ENCODE results near the gene PLEKHH1. TPM values are rescaled to one million over a fixed set of nuclear protein-coding genes. Genes with fewer than 3 reads are reported as not detected.

The PLEKHH1 gene
- total RNA-seq, 6 experiments from 2014 or later: 1.9 to 4.1 (median 3.0) TPM

DNA sequence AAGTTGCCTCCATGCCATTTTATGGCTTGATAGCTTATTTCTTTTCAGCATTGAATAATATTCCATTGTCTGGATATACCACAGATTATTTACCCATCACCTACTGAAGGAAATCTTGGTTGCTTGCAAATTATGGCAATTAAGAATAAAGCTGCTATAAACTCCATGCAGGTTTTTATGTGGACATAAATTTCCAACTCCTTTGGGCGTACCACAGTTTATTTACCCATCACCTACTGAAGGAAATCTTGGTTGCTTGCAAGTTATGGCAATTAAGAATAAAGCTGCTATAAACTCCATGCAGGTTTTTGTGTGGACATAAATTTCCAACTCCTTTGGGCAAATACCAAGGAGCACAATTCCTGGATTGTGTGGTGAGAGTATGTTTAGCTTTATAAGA is 12.6 kb upstream of the PLEKHH1 start:
- Histone ChIP-seq H3K4me1 (peaks cover 0 to 3% (median 0%) of the 10 kb centered on the region in 4 donors), H3K9me3 (no peaks in the 10 kb centered on the region), H3K4me3 (no peak overlapping the region), H3K27ac (no peak overlapping the region), H3K27me3 (no peaks in the 10 kb centered on the region), H3K36me3 (no peaks in the 10 kb centered on the region)
- intact Hi-C loops (cut with DNase I): no loop called here
- 73% methylated on average over 1 of the region's 1 CpG for WGBS (ENCODE audit: insufficient coverage, low coverage, low lambda C conversion rate, missing lambda C conversion rate)
- ATAC-seq (no peak), DNase-seq (no peak)
- TF ChIP-seq, protein P1, sequence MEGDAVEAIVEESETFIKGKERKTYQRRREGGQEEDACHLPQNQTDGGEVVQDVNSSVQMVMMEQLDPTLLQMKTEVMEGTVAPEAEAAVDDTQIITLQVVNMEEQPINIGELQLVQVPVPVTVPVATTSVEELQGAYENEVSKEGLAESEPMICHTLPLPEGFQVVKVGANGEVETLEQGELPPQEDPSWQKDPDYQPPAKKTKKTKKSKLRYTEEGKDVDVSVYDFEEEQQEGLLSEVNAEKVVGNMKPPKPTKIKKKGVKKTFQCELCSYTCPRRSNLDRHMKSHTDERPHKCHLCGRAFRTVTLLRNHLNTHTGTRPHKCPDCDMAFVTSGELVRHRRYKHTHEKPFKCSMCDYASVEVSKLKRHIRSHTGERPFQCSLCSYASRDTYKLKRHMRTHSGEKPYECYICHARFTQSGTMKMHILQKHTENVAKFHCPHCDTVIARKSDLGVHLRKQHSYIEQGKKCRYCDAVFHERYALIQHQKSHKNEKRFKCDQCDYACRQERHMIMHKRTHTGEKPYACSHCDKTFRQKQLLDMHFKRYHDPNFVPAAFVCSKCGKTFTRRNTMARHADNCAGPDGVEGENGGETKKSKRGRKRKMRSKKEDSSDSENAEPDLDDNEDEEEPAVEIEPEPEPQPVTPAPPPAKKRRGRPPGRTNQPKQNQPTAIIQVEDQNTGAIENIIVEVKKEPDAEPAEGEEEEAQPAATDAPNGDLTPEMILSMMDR (IDR thresholded peaks at IDR 0.05): no peak
- no peak for TF ChIP-seq POLR2A (IDR thresholded peaks at IDR 0.05)

DNA sequence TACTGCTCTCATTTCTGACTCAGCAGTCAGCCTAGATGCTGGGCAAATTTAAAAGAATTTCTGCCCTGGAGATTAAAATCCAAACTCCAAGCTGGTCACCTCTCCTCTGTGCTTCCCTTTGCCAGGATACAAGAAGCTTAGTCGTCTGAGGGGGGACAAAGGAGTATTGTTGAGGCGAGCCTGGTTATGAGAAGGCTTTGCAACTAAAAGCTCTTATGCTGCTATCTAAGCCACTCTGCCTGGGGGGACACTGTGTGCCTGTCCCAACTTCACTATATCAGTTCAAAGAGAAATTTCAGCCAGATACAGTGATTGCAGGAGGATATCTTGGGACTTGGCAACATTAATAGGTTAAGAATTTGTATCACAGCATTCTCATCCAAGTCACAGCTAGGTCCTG is 10.8 kb upstream of the PLEKHH1 start:
- intact Hi-C loops (cut with DNase I): no loop called here
- H3K27me3 ChIP-seq: no peaks in the 10 kb centered on the region

DNA sequence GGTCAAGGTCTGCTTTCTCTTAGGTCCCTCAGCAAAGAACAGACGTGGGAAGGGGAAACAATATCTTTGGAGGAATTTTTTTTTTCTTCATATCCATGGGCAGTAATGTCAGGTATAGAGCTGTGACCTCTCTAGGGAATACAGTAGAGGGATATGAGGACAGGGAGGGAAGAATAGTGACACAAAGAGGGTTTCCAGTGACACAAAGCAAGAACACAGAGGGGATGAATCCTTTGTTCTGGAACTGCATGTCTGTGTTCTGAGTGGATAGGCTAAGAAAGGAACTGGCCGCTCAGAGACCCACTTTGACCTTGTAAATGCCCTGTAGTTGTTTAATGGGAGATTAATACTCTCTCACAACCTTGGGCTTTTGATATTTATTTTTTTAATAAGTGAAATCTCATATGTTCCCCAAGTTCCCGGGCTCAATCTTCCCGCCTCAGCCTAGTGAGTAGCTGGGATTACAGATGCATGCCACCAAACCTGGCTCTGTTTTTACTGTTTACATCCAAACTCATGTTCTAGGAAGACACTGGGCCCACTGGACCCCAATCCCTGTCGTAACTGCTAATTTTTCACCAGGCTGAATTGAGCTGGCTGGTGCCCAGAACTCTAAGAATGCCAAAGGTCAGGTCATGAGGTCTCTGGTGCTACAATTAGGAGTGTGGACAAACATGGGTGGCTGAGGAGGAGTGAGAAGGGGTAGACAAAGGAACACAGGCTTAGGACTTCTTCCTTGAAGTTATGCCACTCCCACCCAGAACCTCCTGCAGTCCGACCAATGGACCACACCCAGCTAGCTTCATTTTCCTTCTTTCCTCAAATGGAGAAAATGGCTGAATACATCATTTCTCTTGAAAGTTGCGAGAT is 9.1 kb upstream of the PLEKHH1 start:
- Histone ChIP-seq H3K27ac (no peak overlapping the region), H3K36me3 (no peaks in the 10 kb centered on the region), H3K4me3 (no peak overlapping the region), H3K4me1 (no peaks in the 10 kb centered on the region), H3K27me3 (no peaks in the 10 kb centered on the region), H3K9me3 (no peaks in the 10 kb centered on the region)
- intact Hi-C loops (cut with DNase I): no loop called here
- no peak for DNase-seq
- WGBS (ENCODE audit: insufficient coverage, low coverage, low lambda C conversion rate, missing lambda C conversion rate): 60% methylated on average over 6 of the region's 7 CpGs
- ATAC-seq: peak in 3 of 4 donors; percentile 74 to 83 (median 78)
- no peak for TF ChIP-seq POLR2A (IDR thresholded peaks at IDR 0.05)
- TF ChIP-seq, protein P1 (IDR thresholded peaks at IDR 0.05): no peak

More for the DNA sequence above, 10.8 kb upstream of the PLEKHH1 start:
- WGBS (ENCODE audit: insufficient coverage, low coverage, low lambda C conversion rate, missing lambda C conversion rate): 53% methylated on average over 2 of the region's 2 CpGs
- DNase-seq (no peak), ATAC-seq (no peak)
- Histone ChIP-seq H3K9me3 (no peaks in the 10 kb centered on the region), H3K36me3 (no peaks in the 10 kb centered on the region), H3K27ac (no peak overlapping the region), H3K4me3 (no peak overlapping the region), H3K4me1 (no peaks in the 10 kb centered on the region)
- TF ChIP-seq POLR2A (IDR thresholded peaks at IDR 0.05): no peak
- TF ChIP-seq, protein P1 (IDR thresholded peaks at IDR 0.05): no peak

DNA sequence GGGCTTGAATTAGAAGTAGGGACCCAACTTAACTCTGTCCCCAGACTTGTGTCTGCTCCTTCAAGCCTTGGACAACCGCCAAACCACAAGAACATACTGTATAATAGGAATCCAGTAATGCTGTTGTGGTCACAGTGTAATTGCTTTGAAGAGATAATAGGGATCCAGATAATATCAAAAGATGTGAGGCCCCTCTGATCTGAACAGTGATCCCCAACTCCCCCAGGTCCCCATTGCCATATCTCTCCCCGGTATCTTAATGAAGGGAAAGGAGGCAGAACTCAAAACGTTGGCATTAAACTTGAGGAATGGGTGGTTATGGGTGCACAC is 8.5 kb upstream of the PLEKHH1 start:
- TF ChIP-seq POLR2A (IDR thresholded peaks at IDR 0.05): no peak
- TF ChIP-seq, protein P1 (IDR thresholded peaks at IDR 0.05): no peak

More for the DNA sequence above, 8.5 kb upstream of the PLEKHH1 start:
- Histone ChIP-seq H3K4me1 (no peaks in the 10 kb centered on the region), H3K4me3 (no peak overlapping the region), H3K27ac (no peak overlapping the region), H3K9me3 (no peaks in the 10 kb centered on the region), H3K36me3 (no peaks in the 10 kb centered on the region), H3K27me3 (no peaks in the 10 kb centered on the region)
- ATAC-seq: no peak
- WGBS (ENCODE audit: insufficient coverage, low coverage, low lambda C conversion rate, missing lambda C conversion rate): 29% methylated on average over 3 of the region's 3 CpGs
- intact Hi-C loops (cut with DNase I): no loop called here
- DNase-seq: no peak
